ENCODE results near the gene KRT86.

KRT86 gene

GRCh38 chr12:52274521-52275120 lies at the start of gene KRT86:
Gene KRT86, plus strand, starts transcription at chr12:52274645. Its CDS starts 27,272 bp downstream, at chr12:52301917.
- DNase-seq = no peak

GRCh38 chr12:52225752-52226151 lies 48.7 kb upstream of the KRT86 start:
- DNase-seq = no peak

GRCh38 chr12:52226446-52226845 lies 48.0 kb upstream of the KRT86 start:
- no peak for DNase-seq

GRCh38 chr12:52227606-52228166 lies 46.8 kb upstream of the KRT86 start:
- DNase-seq = no peak

- no peak for DNase-seq
Measured at GRCh38 chr12:52228366-52228765, 46.1 kb upstream of the KRT86 start.

GRCh38 chr12:52228931-52229330 lies 45.5 kb upstream of the KRT86 start:
- DNase-seq = no peak

GRCh38 chr12:52229836-52230343 lies 44.6 kb upstream of the KRT86 start:
- no peak for DNase-seq

- no peak for DNase-seq
Measured at GRCh38 chr12:52230364-52231281, 43.8 kb upstream of the KRT86 start.

- DNase-seq = no peak
Measured at GRCh38 chr12:52231305-52232202, 42.9 kb upstream of the KRT86 start.

GRCh38 chr12:52232203-52232673 lies 42.2 kb upstream of the KRT86 start:
- no peak for DNase-seq

- DNase-seq = no peak
Measured at GRCh38 chr12:52232674-52233461, 41.6 kb upstream of the KRT86 start, which contains the start of gene KRT7. Gene KRT7, plus strand, starts transcription at chr12:52233243. Its CDS starts 54 bp downstream, at chr12:52233297.

GRCh38 chr12:52233462-52234207 lies 40.8 kb upstream of the KRT86 start:
- no peak for DNase-seq

- no peak for DNase-seq
Measured at GRCh38 chr12:52234223-52234810, 40.1 kb upstream of the KRT86 start.

- DNase-seq = no peak
Measured at GRCh38 chr12:52235001-52235764, 39.3 kb upstream of the KRT86 start.

GRCh38 chr12:52235822-52236361 lies 38.6 kb upstream of the KRT86 start:
- no peak for DNase-seq

- no peak for DNase-seq
Measured at GRCh38 chr12:52236386-52237050, 37.9 kb upstream of the KRT86 start.

GRCh38 chr12:52238207-52238840 lies 36.1 kb upstream of the KRT86 start:
- no peak for DNase-seq
